Lower lobe of right lung (tissue), 2 donors: ENCODE results near the gene SARDH. TPM values are rescaled to one million over a fixed set of nuclear protein-coding genes. Genes with fewer than 3 reads are reported as not detected.

Experiments used
- ATAC-seq, 2 donors: fragments of 200-7000 bp; cut with Tn5 transposase; one replicate each; pipeline ENCODE4 v1.9.1; 2020 to 2022; ENCODE audit warnings: mild to moderate bottlenecking in 2 of 2, moderate library complexity in 2 of 2
- DNase-seq: peaks from one replicate; pipeline ENCODE4 v3.0.0-alpha.2; 2020
- H3K27ac ChIP-seq: fragments of 200-600 bp; one replicate; pipeline ENCODE4 v1.8.0; 2022
- H3K27me3 ChIP-seq: fragments of 200-600 bp; one replicate; pipeline ENCODE4 v1.8.0; 2022; ENCODE audit warnings: low read depth
- H3K36me3 ChIP-seq: fragments of 200-600 bp; one replicate; pipeline ENCODE4 v1.8.0; 2022; ENCODE audit warnings: mild to moderate bottlenecking
- H3K4me1 ChIP-seq: fragments of 200-600 bp; one replicate; pipeline ENCODE4 v1.8.0; 2022
- H3K4me3 ChIP-seq: fragments of 200-600 bp; one replicate; pipeline ENCODE4 v1.8.0; 2022; ENCODE audit warnings: mild to moderate bottlenecking
- H3K9me3 ChIP-seq: fragments of 200-600 bp; one replicate; pipeline ENCODE4 v1.8.0; 2022
- CTCF ChIP-seq: fragments of 200-600 bp; IDR thresholded peaks from one replicate; pipeline ENCODE4 v1.8.0; 2022; ENCODE audit warnings: antibody characterized with exemption, mild to moderate bottlenecking
- intact Hi-C: fragments of 100-400 bp; cut with DNase I; formaldehyde crosslinking; loops from one replicate; pipeline ENCODE4 v1.11.0; 2022
- total RNA-seq: library from RNA; stranded (reverse); fragmentation: NEBNext Ultra II Directional; extraction: Animal tissue kit (Norgen Biotek cat#: 25700); gene quantifications from one replicate; pipeline ENCODE4 v1.2.1, GENCODE V29; 2021
- donor health status: DM: no; HTN: yes; CAD: no; lungs with severe emphysema.

The SARDH gene
- total RNA-seq, 1 donor from 2014 or later = 3.4 TPM

- intact Hi-C loops = no loop called here
- no peak for TF ChIP-seq CTCF
These were observed 78.6 kb downstream of the SARDH start for GRCh38 chr9:133659516-133659915.

GRCh38 chr9:133658442-133659431 lies 79.4 kb downstream of the SARDH start:
- H3K27ac ChIP-seq = peak overlapping the region; percentile 27
- DNase-seq = no peak

More at GRCh38 chr9:133659516-133659915, 78.6 kb downstream of the SARDH start:
- DNase-seq = no peak
- Histone ChIP-seq H3K27me3 (peaks cover 28% of the 10 kb centered on the region), H3K4me3 (no peak overlapping the region), H3K36me3 (no peaks in the 10 kb centered on the region), H3K9me3 (no peaks in the 10 kb centered on the region), H3K4me1 (peaks cover 17% of the 10 kb centered on the region), H3K27ac (peak overlapping the region; percentile 27)
- ATAC-seq = no peak

GRCh38 chr9:133657120-133657661 lies 81.0 kb downstream of the SARDH start:
- peaks cover 17% of the 10 kb centered on the region for H3K4me1 ChIP-seq
- H3K4me3 ChIP-seq = no peak overlapping the region
- intact Hi-C loops = no loop called here
- DNase-seq (peak; percentile 32), ATAC-seq (no peak)
- H3K27me3 ChIP-seq = peaks cover 40% of the 10 kb centered on the region
- no peaks in the 10 kb centered on the region for H3K9me3 ChIP-seq
- no peak for TF ChIP-seq CTCF
- H3K36me3 ChIP-seq = no peaks in the 10 kb centered on the region
- no peak overlapping the region for H3K27ac ChIP-seq

More at GRCh38 chr9:133658442-133659431, 79.4 kb downstream of the SARDH start:
- Histone ChIP-seq H3K4me3 (peak overlapping the region; percentile 18), H3K27me3 (peaks cover 28% of the 10 kb centered on the region), H3K36me3 (no peaks in the 10 kb centered on the region), H3K4me1 (peaks cover 17% of the 10 kb centered on the region), H3K9me3 (no peaks in the 10 kb centered on the region)
- no peak for TF ChIP-seq CTCF
- intact Hi-C loops = no loop called here
- peak; percentile 74 to 89 for ATAC-seq

GRCh38 chr9:133656211-133657119 lies 81.7 kb downstream of the SARDH start:
- Histone ChIP-seq H3K27me3 (peaks cover 43% of the 10 kb centered on the region), H3K4me1 (peaks cover 17% of the 10 kb centered on the region), H3K4me3 (no peak overlapping the region), H3K27ac (no peak overlapping the region), H3K9me3 (no peaks in the 10 kb centered on the region), H3K36me3 (no peaks in the 10 kb centered on the region)
- intact Hi-C loops = no loop called here
- ATAC-seq (no peak), DNase-seq (no peak)
- TF ChIP-seq CTCF = no peak

GRCh38 chr9:133655701-133656100 lies 82.5 kb downstream of the SARDH start:
- Histone ChIP-seq H3K27ac (no peak overlapping the region), H3K36me3 (no peaks in the 10 kb centered on the region), H3K4me3 (no peak overlapping the region), H3K27me3 (peaks cover 48% of the 10 kb centered on the region), H3K9me3 (no peaks in the 10 kb centered on the region), H3K4me1 (peaks cover 17% of the 10 kb centered on the region)
- DNase-seq = no peak
- intact Hi-C loops = no loop called here
- no peak for TF ChIP-seq CTCF
- ATAC-seq = no peak
